H1 (cell line): ENCODE data around the gene HMCN1. TPM values are rescaled to one million over a fixed set of nuclear protein-coding genes. Genes with fewer than 3 reads are reported as not detected.

ENCODE experiments used
- CBX5 ChIP-seq: fragments of 300-800, 300-1000 bp; sonication (generic); IDR thresholded peaks from 2 replicates; pipeline ENCODE4 v1.7.1; 2016; ENCODE audit warnings: antibody characterized with exemption, low read length, low read depth
- CTBP2 ChIP-seq: IDR thresholded peaks from 2 replicates; pipeline ENCODE4 v1.7.0; 2011; ENCODE audit warnings: borderline replicate concordance, mild to moderate bottlenecking, moderate library complexity, mixed read lengths, low read length; ENCODE audit not compliant: insufficient read depth, insufficient read length
- HDAC2 ChIP-seq, 2 experiments: fragments of 300-600 bp in 1 of 2; sonication (generic) in 1 of 2; IDR thresholded peaks; 2 replicates each; pipeline ENCODE4 v1.6.1; 2011 to 2012; ENCODE audit warnings: low read depth in 2 of 2, low read length in 2 of 2, mild to moderate bottlenecking in 2 of 2, moderate library complexity in 2 of 2, borderline replicate concordance in 1 of 2, inconsistent platforms in 1 of 2
- NRF1 ChIP-seq: IDR thresholded peaks from 2 replicates; pipeline ENCODE4 v1.6.1; 2011; ENCODE audit warnings: mild to moderate bottlenecking, low read depth, low read length, improper control_type of control experiment
- SRF ChIP-seq: IDR thresholded peaks from 2 replicates; pipeline ENCODE4 v1.6.1; 2011; ENCODE audit warnings: mild to moderate bottlenecking, low read depth, low read length, moderate library complexity
- TAF7 ChIP-seq: optimal IDR thresholded peaks from 2 replicates; pipeline ENCODE3; 2011; ENCODE audit warnings: low read depth, mild to moderate bottlenecking, inconsistent platforms, low read length, moderate library complexity, borderline replicate concordance
- polyA plus RNA-seq, 7 experiments: library from polyadenylated mRNA; depleted of rRNA in 3 of 7; stranded (reverse) in 5 of 7; unstranded in 2 of 7; fragments of >200 nt in 5 of 7; fragments of 200-250 nt in 2 of 7; gene quantifications; 1 replicate in 5 of 7; 2 replicates in 1 of 7; 4 replicates in 1 of 7; pipeline versions ENCODE4 v1.2.1 to v1.2.3, GENCODE V29; 2011 to 2013; ENCODE audit warnings: missing spikeins in 2 of 7, mixed read lengths in 2 of 7
- total RNA-seq: library from RNA; stranded (reverse); fragmentation: NEBNext Ultra II Directional; extraction: Animal tissue kit (Norgen Biotek cat#: 25700); gene quantifications from 2 replicates; pipeline ENCODE4 v1.2.1, GENCODE V29; 2021

HMCN1 gene
- total and polyA plus RNA-seq, 2 of the 8 experiments (the other 6 are each of a cell fraction or from before 2014, with no cell fraction given) = 13.8 to 14.6 TPM

DNA sequence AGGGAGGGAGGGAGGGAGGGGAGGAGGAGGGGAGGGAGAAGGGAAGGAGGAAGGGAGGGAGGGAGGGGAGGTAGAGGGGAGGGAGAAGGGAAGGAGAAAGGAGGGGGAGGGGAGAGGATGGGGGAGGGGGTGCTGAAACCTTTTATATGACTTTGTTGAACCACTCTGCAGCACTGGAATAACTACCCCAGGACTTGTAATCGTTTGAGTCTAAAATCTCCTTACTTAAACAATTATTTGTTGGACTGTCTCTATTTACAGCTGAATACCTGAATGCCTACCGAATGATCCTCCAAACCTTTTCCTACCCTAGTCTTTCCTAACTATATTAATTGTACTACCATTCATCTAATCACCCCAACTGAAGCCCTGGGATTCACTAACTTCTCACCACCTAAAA lies 459.0 kb downstream of the HMCN1 start (continued):
- TF ChIP-seq CTBP2 = no peak
- TF ChIP-seq CBX5 = no peak
- TF ChIP-seq NRF1 = no peak
- TF ChIP-seq TAF7 = no peak
- no peak for TF ChIP-seq SRF
- no peak for TF ChIP-seq HDAC2 (IDR thresholded peaks at IDR 0.05; ENCODE audit: borderline replicate concordance in 1 of 2, low read depth in 2 of 2, low read length in 2 of 2)
